Measurements from ENCODE around the gene SEMA5B.
A peak's percentile ranks its signal among the peaks of the same experiment; 100 is the strongest.

SEMA5B gene, protein sequence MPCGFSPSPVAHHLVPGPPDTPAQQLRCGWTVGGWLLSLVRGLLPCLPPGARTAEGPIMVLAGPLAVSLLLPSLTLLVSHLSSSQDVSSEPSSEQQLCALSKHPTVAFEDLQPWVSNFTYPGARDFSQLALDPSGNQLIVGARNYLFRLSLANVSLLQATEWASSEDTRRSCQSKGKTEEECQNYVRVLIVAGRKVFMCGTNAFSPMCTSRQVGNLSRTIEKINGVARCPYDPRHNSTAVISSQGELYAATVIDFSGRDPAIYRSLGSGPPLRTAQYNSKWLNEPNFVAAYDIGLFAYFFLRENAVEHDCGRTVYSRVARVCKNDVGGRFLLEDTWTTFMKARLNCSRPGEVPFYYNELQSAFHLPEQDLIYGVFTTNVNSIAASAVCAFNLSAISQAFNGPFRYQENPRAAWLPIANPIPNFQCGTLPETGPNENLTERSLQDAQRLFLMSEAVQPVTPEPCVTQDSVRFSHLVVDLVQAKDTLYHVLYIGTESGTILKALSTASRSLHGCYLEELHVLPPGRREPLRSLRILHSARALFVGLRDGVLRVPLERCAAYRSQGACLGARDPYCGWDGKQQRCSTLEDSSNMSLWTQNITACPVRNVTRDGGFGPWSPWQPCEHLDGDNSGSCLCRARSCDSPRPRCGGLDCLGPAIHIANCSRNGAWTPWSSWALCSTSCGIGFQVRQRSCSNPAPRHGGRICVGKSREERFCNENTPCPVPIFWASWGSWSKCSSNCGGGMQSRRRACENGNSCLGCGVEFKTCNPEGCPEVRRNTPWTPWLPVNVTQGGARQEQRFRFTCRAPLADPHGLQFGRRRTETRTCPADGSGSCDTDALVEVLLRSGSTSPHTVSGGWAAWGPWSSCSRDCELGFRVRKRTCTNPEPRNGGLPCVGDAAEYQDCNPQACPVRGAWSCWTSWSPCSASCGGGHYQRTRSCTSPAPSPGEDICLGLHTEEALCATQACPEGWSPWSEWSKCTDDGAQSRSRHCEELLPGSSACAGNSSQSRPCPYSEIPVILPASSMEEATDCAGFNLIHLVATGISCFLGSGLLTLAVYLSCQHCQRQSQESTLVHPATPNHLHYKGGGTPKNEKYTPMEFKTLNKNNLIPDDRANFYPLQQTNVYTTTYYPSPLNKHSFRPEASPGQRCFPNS

DNA sequence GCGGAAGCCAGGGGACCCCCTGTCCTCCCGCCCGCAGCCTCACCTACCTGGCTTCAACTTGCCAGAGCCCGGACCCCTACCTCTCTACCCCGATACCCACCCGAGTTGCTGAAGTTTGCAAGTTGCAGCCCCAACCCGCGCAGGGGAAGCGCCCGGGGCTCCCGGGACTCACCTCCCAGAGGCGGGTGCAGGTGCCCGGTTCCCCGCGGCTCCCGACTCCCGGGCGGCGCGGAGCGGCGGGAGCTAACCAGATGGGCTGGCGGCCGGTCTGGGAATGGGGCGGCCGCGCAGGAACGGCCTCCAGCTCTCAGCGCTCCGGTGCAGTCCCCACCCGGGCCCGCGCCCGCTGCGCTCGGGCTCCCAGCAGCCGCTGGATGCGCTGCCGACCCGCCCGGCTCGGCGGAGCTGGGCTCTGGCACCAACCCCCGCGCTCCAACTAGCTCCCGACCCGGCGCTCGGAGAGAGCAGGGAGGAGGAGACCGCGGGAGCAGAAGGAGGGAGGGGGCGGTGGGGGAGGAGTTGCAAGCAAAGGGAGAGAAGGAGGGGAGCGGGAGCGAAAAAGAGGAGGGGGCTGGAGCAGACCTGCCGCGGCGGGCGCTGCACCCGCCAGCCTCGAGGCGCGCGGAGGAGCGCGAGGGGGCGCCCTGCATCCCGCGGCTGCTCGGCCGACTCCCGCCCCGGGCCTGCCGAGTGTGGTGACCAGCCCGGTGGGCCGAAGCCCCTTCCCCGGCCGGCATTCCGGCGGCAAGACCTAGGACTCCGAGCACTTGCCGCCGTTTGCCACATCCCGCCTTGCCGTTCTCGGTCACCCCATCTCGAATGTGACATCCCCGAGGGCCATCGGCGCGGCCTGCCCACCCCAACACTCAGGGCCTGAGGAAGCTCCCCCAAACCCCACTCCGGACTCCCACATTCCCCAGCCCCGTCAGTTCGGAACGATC is at the start of gene SEMA5B:
SEMA5B (minus strand) TSS at position 472 of the 941 bp plus-strand sequence. CDS start 66,500 bp downstream, outside the sequence.
- DNase-seq, result peak; percentile 51

DNA sequence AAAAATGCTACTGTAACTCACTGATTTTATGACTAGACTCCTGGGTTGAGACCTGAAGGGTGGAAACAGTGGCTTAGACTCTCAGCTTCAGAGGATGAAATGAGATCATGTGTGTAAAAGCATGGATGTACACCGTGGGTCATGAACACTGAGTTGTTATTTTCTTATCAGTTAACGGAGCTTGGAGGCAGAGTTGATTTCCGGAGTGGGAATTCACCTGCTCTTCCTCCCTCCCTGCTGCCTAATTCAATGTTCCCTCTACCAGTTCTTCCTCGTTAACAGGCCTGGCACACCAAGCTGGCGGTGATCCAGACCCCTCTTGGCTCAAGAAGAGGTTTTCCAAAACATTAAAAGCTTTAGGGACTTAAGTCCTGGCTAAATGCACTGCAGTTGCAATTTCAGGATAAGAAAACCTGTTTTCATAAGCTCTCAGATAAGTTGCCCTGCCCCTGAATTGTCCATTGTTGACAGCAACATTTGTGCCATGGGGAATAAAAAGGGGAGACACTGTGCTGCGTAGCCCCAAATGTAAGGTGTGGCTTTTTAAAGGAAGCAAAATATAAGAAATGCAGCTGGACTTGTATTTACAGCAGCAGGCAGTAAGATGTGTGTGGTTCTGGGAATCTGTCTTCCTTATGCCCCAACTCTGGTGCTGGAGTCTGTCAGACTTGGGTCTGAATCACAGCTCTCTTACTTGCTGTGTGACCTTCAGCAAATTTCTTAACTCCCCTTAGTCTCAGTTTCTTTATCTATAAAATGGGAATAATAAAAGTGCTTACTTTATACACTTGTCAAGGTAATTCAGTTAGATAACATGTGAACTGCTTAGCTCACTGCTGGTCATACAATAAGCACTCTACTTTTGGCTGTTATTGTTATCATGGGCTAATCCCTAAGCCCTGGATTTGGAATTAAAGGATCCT is 49.2 kb upstream of the SEMA5B start:
- peak; percentile 35 for DNase-seq

DNA sequence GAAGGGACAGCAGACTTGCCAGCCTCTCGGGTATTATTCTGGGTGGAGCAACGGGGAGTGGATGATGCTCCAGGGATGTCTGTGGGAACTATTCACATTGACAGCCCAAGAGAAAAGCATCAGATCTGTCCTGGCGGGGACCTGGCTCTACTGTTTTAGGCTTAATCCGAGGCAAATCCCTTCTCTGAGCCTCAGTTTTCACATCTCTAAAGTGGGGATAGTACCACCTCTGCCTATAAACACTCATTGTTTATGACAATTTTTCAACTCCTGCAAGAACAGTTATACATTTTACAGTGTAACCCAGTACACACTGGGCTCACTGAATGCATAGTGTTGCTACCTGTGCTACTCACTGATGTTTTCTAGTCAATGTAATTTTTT is 48.5 kb upstream of the SEMA5B start:
- DNase-seq, result no peak

DNA sequence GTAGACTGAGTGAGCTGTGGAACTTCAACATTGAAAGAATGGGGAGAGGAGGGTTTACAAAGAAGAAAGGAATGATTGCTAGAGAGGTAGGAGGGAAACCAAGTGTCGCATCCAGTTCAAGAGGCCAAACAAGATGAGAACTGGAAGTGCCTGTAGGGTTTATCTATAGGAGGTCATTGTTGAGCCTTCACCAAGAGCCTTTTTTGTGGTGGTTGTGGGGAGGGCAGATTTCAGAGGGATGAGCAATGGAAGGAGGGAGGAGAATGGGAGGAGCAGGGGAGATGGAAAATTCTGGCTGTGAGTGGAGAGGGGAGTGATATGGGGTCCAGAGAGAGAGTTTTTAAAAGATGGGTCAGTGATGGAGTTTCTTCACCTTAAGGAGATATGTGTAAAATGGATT is 47.8 kb upstream of the SEMA5B start:
- no peak for DNase-seq

DNA sequence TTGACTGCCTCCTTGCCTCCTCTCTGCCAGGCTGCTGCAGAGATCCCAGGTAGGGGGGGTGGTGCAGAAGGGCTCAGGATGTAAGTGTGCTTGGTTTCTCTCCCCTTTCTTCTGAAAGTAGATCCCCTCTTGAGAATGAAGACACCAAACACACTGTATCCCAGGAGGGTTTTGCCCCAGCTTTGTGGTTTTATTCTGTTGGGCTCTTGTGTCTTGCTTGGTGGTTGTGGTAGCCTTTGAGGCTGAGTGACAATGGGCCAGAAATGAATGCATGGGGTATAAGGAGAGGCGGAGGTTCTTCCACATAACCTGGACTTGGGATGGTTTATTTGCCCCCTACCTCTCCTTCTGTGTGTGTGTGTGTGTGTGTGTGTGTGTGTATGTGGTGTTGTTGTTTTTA is 45.0 kb upstream of the SEMA5B start:
- DNase-seq, result no peak

DNA sequence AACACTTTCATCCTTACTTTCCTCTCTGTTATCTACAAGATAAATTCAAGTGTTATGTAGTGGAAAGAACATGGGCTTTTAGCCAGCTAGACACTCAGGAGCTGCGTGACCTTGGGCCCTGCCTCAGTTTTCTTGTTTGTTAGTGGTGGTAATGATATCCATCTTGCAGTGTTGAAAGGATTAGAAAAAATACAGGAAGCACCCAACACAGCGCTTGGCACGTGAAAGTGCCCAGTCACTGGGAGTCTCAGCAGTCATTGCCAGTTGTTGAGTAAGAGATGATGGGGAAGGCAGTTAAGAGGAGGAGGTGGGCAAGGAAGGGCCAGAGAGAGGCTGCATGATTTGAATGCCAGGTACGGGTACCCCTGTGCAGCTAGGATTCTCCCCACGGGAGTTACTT is 44.6 kb upstream of the SEMA5B start:
- DNase-seq, result no peak

DNA sequence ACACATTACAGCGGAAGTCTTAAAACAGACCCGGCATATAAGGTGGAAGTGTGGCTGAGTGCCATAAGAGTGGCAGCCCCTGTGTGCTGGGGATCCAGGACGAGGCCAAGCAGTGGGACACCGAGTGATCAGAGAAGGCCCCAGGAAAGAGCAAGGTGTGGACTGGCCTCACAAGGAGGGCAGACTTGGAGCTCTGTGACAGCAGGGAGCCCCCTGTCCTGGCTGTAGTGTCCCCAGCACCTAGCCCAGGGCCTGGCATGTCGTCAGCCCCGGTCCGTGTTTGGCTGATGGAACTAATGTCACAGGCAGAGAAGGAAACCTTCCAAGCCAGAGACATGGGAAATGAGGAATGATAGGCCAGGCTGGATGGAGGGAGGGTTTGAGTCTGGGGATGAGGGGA is 44.0 kb upstream of the SEMA5B start:
- DNase-seq, result no peak

DNA sequence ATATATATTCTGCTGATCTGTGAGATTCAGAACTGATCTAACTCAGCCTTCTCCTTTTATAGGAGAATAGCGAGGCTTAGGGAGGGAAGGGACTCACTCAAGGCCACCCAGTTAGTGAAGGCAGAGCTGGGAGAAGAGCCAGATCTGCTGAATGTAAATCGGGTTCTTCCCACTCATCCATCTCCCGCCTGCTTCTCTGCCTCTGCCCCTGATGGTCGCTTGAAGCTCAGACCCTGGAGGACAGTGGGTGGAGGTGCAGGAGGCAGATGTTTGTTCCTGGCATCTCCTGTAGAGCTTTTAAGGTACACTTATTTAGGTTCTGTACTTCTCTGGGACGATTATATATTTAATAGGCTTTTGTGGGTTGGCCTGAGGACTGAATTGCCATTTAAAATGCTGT is 43.6 kb upstream of the SEMA5B start:
- DNase-seq, result no peak

DNA sequence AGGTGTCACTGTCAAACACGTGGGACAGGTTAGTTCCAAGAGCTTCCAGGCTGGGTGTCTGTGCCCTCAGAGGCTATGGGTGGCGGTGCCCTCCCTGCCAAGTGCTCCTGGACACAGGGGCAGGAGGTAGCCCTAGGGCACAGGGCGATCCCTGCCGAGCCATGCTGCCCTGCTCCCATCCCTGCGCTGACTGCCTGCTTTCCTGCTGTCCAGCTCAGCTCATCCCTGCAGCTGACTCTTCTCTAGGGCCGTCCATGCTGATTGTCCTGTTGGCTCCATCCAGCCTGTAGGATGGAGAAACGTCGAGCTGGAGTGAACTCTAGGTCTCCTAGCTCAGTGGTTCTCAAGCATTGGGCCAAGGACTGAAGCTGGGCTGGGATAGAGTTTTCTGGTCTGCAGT is 42.9 kb upstream of the SEMA5B start:
- no peak for DNase-seq

DNA sequence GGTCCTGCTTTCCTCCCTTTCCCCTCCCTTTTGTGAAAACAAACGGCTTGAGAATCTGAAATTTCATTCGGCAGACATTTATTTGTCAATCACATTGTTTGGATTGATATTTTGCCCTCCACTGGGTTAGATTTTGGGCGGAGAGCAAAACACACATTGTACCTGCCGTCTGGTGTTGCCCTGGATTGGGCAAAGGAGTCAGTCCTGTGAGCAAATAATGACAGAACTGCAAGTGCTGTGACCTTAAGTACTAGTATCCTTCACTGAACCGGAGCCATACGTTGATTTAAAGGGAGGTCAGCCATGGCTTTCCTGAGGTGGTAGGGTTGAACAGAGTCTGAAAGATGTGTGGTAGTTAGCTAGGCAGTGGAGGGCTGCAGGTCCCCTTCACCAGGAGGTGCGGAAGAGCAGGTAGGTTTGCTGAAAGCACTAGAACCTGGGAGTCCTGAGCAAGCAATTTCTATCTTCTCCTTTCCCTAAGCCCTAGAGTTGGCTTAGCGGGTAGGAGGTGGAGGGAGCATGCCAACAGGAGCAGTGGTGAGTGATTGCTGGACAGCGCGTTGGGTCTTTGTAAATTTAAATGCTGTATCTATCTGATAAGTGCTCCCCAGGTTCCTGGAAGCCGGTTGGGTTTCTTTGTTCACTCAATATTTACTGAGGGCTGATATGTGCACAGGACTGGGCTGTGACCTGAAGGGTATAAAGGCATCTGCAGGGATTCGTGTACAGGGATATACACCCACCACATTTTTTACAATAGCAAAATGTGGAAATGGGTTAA is 41.2 kb upstream of the SEMA5B start:
- DNase-seq, result peak; percentile 13

DNA sequence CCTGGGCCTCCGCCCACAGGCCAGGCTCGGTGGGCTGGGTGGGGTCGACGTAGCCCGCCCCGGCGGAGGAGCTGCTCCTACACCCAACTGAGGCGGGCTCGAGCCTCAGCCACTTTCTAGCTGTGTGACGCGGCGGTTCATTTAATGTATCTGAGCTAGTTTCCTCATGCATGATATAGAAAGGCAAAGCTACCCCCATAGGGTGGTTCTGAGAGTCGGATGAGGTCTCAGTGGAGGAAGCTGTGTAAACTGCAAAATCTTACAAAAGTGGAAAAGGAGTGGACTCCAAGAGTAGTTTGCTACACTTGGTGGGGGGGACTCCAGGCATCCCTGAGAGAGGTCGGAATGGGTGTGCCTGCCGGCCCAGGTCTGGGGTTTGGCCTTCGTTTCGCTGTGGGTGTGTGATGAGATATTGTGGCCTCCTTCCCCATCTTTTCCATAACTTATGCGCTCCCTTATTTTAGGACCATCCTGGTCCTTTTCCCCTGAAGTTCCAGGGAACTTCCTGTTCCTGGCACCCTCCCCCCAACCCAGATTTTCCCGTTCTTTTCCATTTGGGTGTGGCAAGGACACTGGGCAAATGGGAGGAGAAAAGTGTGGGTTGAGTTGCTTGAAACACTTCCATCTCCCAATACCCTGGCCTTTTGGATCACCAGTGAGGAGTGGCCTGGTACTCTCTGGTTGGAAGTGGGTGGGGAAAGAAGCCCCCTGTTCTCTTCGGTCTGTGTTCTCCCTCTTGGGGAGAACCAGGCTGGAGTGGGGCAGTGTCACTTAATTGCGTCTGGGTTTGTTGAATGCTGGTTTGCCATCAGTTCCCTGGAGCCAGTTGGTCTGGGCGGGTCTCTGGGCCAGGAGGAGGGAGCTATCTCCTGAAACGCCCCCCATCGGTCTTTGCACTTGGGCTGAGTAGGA is 40.4 kb upstream of the SEMA5B start:
- DNase-seq, result peak; percentile 37

DNA sequence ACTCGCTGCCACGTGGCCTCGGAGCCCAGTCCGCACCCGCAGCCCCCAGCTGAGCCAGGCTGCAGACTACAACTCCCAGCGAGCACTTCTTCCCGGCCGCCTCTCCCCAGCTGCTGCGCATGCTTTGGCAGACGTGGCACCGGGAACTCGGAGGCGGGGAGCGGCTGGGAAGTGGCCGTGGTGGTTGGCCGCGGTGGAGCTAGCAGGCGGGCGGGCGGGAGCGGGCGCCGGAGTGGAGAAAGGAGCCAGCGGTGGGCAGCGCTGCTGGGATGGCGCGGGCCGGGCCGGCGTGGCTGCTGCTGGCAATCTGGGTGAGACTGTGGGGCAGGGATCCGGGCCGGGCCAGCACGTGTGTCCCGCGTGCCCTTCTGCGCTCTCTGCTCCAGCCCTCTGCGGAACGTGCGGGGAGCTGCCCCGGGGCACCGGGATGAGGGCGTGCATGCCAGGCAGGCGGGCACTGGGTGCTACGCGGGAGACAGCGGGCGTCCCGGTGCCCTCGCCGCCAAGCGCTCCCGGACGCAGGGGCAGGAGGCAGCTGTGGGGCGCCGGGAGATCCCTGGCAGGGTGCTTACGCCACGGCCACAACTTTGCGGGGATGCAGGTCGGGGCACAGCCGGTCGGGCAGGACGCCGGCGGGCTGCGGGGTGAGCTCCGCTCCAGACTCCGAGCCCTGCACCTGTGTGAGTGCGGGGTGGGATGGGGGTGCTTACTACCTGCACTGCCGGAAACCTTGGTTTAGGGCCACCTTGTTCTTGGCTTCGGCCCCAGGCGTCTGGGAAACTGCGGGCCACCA is 39.5 kb upstream of the SEMA5B start, which contains the start of gene PDIA5:
PDIA5 (plus strand) TSS at position 130 of the 793 bp plus-strand sequence; CDS start at position 270, 140 bp downstream.
- peak; percentile 92 for DNase-seq

DNA sequence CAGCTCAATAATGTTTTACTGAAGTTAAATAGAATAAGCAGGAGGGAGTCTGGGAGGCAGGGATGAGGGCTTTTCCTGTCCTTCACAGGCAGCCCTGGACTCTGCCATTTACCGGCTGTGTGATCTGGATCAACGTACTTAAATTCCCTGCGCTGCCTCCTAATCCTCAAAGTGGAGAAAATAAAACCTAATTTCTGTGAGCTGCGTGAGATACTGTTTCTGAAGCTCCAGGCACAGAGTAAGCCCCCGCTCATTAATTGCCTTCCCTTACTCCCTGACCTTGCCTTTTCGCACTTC is 39.0 kb upstream of the SEMA5B start:
- DNase-seq, result no peak

DNA sequence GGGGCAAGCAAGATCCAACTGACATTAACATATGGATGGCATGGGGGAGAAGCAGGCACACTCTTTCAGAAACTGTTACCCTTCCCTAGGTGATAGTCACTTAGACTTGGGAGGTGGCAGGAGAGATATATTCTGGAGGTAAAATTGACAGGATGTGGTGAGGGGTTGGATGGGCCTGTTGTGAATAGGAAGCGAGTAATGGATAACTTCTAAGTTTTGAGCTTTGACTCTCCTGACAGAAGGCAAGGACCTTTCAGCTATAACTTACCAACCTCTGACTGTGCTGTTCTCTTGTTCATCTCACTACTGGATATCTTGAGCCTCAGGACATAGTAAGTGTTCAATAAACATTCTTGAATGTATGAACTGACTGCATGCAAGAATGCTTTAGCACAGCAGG is 37.4 kb upstream of the SEMA5B start:
- no peak for DNase-seq

DNA sequence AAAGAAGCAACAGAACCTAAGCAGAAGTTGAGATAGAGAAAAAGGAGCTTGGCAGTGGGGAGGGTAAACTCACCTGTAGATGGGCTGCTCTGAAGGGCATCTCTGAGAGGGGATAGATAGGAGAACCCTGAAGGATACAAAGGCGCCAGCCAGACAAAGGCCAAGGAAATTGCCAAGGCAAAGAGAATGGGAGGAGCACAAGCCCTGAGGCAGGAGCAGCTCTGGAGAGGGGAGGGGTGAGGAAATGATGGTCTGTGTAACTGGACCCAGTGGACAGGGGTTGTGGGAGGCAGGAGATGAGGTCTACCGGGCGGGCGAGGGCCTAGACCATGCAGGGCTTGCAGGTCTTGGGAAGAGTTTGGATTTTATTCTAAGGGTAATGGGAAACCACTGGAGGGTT is 36.9 kb upstream of the SEMA5B start:
- DNase-seq, result peak; percentile 2

DNA sequence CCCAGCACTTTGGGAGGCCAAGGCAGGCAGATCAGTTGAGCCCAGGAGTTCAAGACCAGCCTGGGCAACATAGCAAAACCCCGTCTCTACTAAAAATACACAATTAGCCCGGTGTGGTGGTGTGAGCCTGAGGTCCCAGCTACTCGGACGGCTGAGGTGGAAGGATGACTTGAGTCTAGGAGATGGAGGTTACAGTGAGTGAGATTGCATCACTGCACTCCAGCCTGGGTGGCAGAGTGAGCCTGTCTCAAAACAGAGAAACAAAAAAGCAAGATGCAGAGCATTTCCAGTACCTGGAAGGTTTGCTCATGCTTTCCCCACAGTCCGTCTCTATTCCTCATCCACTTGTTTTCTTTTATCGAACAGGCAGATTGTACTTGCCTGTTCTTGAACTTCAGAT is 35.5 kb upstream of the SEMA5B start:
- no peak for DNase-seq

DNA sequence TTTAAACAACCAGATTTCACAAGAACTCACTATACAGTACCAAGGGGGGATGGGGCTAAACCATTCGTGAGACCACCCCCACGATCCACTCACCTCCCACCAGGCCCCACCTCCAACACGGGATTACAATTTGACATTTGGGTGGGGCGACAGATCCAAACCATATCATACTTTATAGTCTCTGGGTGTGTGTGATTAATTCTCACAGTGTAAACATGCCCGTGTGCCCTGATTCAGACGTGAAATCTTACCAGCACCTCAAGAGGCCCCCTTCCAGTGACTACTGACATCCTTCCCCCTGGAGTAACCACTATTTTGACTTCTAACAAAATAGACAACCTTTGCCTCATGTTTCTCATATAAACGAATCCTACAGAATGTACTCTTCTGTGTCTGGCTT is 34.3 kb upstream of the SEMA5B start:
- DNase-seq, result no peak

DNA sequence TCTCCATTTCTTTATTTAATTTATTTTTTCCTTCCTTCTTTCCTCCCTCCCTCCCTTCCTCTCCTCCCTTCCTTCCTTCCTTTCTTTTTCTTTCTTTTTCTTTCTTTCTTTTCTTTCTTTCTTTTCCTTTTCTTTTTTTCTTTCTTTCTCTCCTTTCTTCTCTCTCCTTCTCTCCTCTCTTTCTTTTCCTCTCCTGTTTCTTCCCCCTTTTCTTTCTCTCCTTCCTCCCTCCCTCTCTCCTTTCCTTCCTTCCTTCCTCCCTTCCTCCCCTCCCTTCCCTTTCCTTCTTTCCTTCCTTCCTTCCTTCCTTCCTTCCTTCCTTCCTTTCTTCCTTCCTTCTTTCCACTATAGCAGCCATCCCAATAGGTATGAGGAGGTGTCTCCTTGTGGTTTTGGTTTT is 32.5 kb upstream of the SEMA5B start:
- no peak for DNase-seq

DNA sequence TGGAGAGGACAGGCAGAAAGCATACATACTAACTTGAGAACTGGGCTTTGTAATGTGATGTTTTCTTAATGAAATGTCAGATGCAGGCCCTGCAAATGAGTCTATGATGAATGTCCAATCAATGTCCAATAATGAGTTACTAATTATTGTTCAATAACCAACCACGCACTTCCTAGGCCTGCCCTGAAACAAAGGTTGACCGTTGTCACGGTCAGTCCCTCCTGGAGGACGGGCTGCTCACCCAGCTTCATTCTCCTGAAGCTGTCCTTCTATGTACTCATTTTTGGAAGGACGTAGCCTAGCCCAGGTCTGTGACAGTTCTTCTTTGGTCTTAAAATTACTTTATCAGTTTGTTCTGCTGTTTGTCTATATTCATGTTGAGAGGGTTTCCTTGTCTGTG is 30.9 kb upstream of the SEMA5B start:
- no peak for DNase-seq

Measured in NCI-H69 (cell line).